Endodermal cell (in vitro differentiated cells): Measurements from ENCODE around the gene AHRR. TPM values are rescaled to one million over a fixed set of nuclear protein-coding genes. Genes with fewer than 3 reads are reported as not detected.
"Not testable (repeated sequence)": the region's sequence is repeated elsewhere in the genome, so short reads cannot be mapped to it uniquely, and the experiment has no call there.

Source experiments
- DNase-seq: peaks from one replicate; pipeline ENCODE4 v3.0.0-alpha.2; 2017
- H3K27ac ChIP-seq: 2 replicates; pipeline ENCODE4 v1.5.1; 2013; ENCODE audit warnings: mild to moderate bottlenecking, low read depth, low read length, moderate library complexity
- H3K27me3 ChIP-seq: 2 replicates; pipeline ENCODE4 v1.6.1; 2013; ENCODE audit warnings: mild to moderate bottlenecking, low read length, moderate library complexity; ENCODE audit not compliant: insufficient read depth, control insufficient read depth, poor library complexity, severe bottlenecking
- H3K36me3 ChIP-seq: 2 replicates; pipeline ENCODE4 v1.7.0; 2013; ENCODE audit warnings: mild to moderate bottlenecking, low read length, moderate library complexity; ENCODE audit not compliant: control insufficient read depth, insufficient read depth
- H3K4me1 ChIP-seq: one replicate; pipeline ENCODE4 v1.7.0; 2013; ENCODE audit warnings: low read length; ENCODE audit not compliant: control insufficient read depth, insufficient read depth
- H3K4me3 ChIP-seq: 2 replicates; pipeline ENCODE4 v1.5.1; 2013; ENCODE audit warnings: mild to moderate bottlenecking, low read length, moderate library complexity
- H3K9ac ChIP-seq: 2 replicates; pipeline ENCODE4 v1.6.1; 2013; ENCODE audit warnings: mild to moderate bottlenecking, low read length, moderate library complexity; ENCODE audit not compliant: poor library complexity, severe bottlenecking; ENCODE audit errors: extremely low read depth
- H3K9me3 ChIP-seq: 2 replicates; pipeline ENCODE4 v1.6.1; 2013; ENCODE audit warnings: mild to moderate bottlenecking, low read length, moderate library complexity; ENCODE audit not compliant: control insufficient read depth
- H3K27ac Mint-ChIP-seq: 2 replicates; pipeline ENCODE4 v1.8.0; 2020; ENCODE audit warnings: mixed read lengths
- H3K27me3 Mint-ChIP-seq: 2 replicates; pipeline ENCODE4 v1.8.0; 2021; ENCODE audit warnings: mild to moderate bottlenecking, mixed read lengths; ENCODE audit not compliant: insufficient read depth
- H3K36me3 Mint-ChIP-seq: 2 replicates; pipeline ENCODE4 v1.8.0; 2020; ENCODE audit warnings: low read depth, mixed read lengths
- H3K4me1 Mint-ChIP-seq: 2 replicates; pipeline ENCODE4 v1.8.0; 2020; ENCODE audit warnings: mixed read lengths
- H3K4me3 Mint-ChIP-seq: 2 replicates; pipeline ENCODE4 v1.8.0; 2020; ENCODE audit warnings: mild to moderate bottlenecking, moderate library complexity, mixed read lengths
- H3K9me3 Mint-ChIP-seq: 2 replicates; pipeline ENCODE4 v1.8.0; 2020; ENCODE audit warnings: mild to moderate bottlenecking, mixed read lengths
- CTCF ChIP-seq: fragments of 200-600 bp; sonication (generic); conservative IDR thresholded peaks from 2 replicates; pipeline ENCODE4 v1.5.0; 2021; ENCODE audit warnings: antibody characterized with exemption, mild to moderate bottlenecking
- WGBS, 2 experiments: methylation state at CpG; one replicate each; pipeline versions ENCODE4 v1.1.5 to v1.1.7; 2013; ENCODE audit warnings: missing lambda C conversion rate in 2 of 2, mixed read lengths in 1 of 2; ENCODE audit not compliant: insufficient coverage in 1 of 2, insufficient read length in 1 of 2; 5-methylcytosine and 5-hydroxymethylcytosine counted together
- total RNA-seq, 2 donors: library from RNA; stranded (reverse); fragmentation: NEBNext Ultra II Directional in 1 of 2; extraction: Animal tissue kit (Norgen Biotek cat#: 25700) in 1 of 2; gene quantifications; 2 replicates in 1 of 2; 3 replicates in 1 of 2; pipeline ENCODE4 v1.2.1, GENCODE V29; 2021

AHRR gene
- total RNA-seq, 2 donors from 2014 or later: 1.4 to 2.0 TPM

GRCh38 chr5:307306-307705 is 14.2 kb upstream of the AHRR start:
- Mint-ChIP-seq H3K36me3 (peaks cover 35% of the 10 kb centered on the region), H3K27me3 (no peaks in the 10 kb centered on the region), H3K4me3 (no peak overlapping the region), H3K27ac (no peak overlapping the region), H3K4me1 (no peaks in the 10 kb centered on the region), H3K9me3 (no peaks in the 10 kb centered on the region)
- Histone ChIP-seq H3K27ac (no peak overlapping the region), H3K4me3 (no peak overlapping the region), H3K27me3 (no peaks in the 10 kb centered on the region), H3K36me3 (peaks cover 19% of the 10 kb centered on the region), H3K9me3 (no peaks in the 10 kb centered on the region), H3K4me1 (no peaks in the 10 kb centered on the region), H3K9ac (peak overlapping the region; percentile 11)
- TF ChIP-seq CTCF: no peak
- no peak for DNase-seq
- 90 to 95% methylated on average over 19 to 23 of the region's 26 CpGs for WGBS, 2 experiments

DNA sequence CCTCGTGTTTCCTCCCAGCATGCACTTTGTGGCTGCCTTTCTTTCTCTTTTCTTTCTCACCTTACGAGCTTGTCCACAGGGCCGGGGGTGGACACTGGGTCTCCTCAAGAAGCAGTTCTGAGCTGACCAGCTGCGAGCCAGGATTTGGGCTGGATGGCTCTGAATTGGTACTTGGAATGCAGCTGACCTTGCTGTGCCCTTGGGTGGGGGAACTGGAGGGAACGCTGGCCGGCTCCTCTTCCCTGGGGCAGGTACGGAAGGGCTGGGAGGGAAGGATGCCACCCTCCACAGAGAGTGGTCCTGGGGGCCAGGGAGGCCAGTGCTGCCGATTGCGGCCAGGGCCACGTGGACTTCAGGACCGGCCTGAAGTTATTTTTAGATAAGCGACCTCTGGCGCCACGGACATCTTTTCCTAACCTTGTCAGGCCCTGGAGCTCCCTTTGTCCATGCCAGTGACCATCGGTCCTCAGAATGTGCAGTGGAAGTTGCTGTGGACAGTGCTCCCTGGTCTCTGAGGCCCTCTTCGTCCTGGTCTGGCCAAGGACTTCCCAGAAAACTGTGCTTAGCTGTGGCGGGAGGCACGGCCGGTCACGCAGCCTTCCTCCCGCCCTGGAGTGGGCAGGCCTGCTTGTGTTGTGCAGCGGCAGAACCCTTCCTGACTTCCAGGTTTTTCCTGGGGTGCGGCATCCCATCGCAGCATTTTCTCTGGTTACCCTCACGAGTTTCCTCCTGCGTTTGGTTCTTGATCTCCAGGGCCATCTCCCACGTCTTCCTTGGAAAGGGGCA is 13.5 kb upstream of the AHRR start:
- Histone ChIP-seq H3K27ac (no peak overlapping the region), H3K36me3 (peaks cover 19% of the 10 kb centered on the region), H3K9ac (peak overlapping the region; percentile 11), H3K27me3 (no peaks in the 10 kb centered on the region), H3K4me1 (no peaks in the 10 kb centered on the region), H3K9me3 (no peaks in the 10 kb centered on the region), H3K4me3 (no peak overlapping the region)
- Mint-ChIP-seq H3K27ac (peak overlapping the region; percentile 64), H3K36me3 (peaks cover 42% of the 10 kb centered on the region), H3K9me3 (no peaks in the 10 kb centered on the region), H3K27me3 (no peaks in the 10 kb centered on the region), H3K4me1 (no peaks in the 10 kb centered on the region), H3K4me3 (no peak overlapping the region)
- WGBS, 2 experiments: 93% methylated on average over 16 to 27 of the region's 27 CpGs
- no peak for TF ChIP-seq CTCF
- no peak for DNase-seq

- no peaks in the 10 kb centered on the region for H3K9me3 ChIP-seq
- H3K27ac Mint-ChIP-seq: peak overlapping the region; percentile 64
- no peaks in the 10 kb centered on the region for H3K4me1 Mint-ChIP-seq
- H3K27me3 ChIP-seq: no peaks in the 10 kb centered on the region
- H3K4me1 ChIP-seq: no peaks in the 10 kb centered on the region
- peaks cover 19% of the 10 kb centered on the region for H3K36me3 ChIP-seq
- peaks cover 44% of the 10 kb centered on the region for H3K36me3 Mint-ChIP-seq
- no peak for DNase-seq
- no peak overlapping the region for H3K4me3 Mint-ChIP-seq
- no peaks in the 10 kb centered on the region for H3K27me3 Mint-ChIP-seq
- H3K27ac ChIP-seq: no peak overlapping the region
- no peak overlapping the region for H3K4me3 ChIP-seq
- H3K9me3 Mint-ChIP-seq: no peaks in the 10 kb centered on the region
- H3K9ac ChIP-seq: no peak overlapping the region
- 89 to 92% methylated on average over 14 to 18 of the region's 18 CpGs for WGBS, 2 experiments
- TF ChIP-seq CTCF: peak; percentile 65
Observed at GRCh38 chr5:308672-309271, 12.7 kb upstream of the AHRR start.

DNA sequence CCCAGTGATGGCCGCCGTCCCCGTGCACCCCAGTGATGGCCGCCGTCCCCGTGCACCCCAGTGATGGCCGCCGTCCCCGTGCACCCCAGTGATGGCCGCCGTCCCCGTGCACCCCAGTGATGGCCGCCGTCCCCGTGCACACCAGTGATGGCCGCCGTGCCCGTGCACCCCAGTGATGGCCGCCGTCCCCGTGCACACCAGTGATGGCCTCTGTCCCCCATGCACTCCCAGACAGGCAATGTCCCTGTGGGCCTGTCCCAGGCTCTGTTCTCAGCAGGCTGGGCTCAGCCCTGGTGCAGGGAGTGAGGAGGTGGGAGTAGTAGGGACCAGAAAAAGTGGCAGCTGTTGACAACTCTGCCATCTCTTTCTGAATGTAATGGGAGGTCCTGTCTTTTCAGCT is 11.7 kb upstream of the AHRR start:
- peaks cover 26% of the 10 kb centered on the region for H3K36me3 ChIP-seq
- H3K9ac ChIP-seq, H3K4me3 ChIP-seq, H3K27me3 Mint-ChIP-seq, H3K27ac ChIP-seq, H3K27ac Mint-ChIP-seq, DNase-seq, H3K4me1 ChIP-seq, H3K9me3 Mint-ChIP-seq, H3K27me3 ChIP-seq, H3K9me3 ChIP-seq, H3K4me3 Mint-ChIP-seq, H3K4me1 Mint-ChIP-seq: not testable (repeated sequence)
- peaks cover 52% of the 10 kb centered on the region for H3K36me3 Mint-ChIP-seq
- 96% methylated on average over 15 of the region's 21 CpGs; no CpG with 5 or more reads in 1 of the 2 experiments for WGBS, 2 experiments
